Fibroblast of lung (primary cell): Measurements from ENCODE around the gene KCNMA1. TPM values are rescaled to one million over a fixed set of nuclear protein-coding genes. Genes with fewer than 3 reads are reported as not detected.

Experiments used
- DNase-seq, 2 donors: peaks; one replicate each; pipeline versions ENCODE4 v3.0.0 to v3.0.0-alpha.2; 2010; ENCODE audit warnings: low read depth in 2 of 2
- H2AFZ ChIP-seq: 2 replicates; pipeline ENCODE4 v1.5.1; 2012; ENCODE audit warnings: low read length, control low read depth, inconsistent platforms
- H3K27ac ChIP-seq: 2 replicates; pipeline ENCODE4 v1.5.1; 2011; ENCODE audit warnings: low read length, control low read depth; ENCODE audit not compliant: insufficient read depth
- H3K27me3 ChIP-seq: 2 replicates; pipeline ENCODE4 v1.5.1; 2011; ENCODE audit warnings: mild to moderate bottlenecking, low read length; ENCODE audit not compliant: control insufficient read depth, insufficient read depth
- H3K36me3 ChIP-seq: 2 replicates; pipeline ENCODE4 v1.5.1; 2011; ENCODE audit warnings: low read length; ENCODE audit not compliant: control insufficient read depth, insufficient read depth
- H3K4me1 ChIP-seq: 2 replicates; pipeline ENCODE4 v1.5.1; 2011; ENCODE audit warnings: low read length; ENCODE audit not compliant: control insufficient read depth, insufficient read depth; ENCODE audit errors: extremely low read depth
- H3K4me2 ChIP-seq: 2 replicates; pipeline ENCODE4 v1.5.1; 2011; ENCODE audit warnings: low read length, control low read depth; ENCODE audit not compliant: insufficient read depth; ENCODE audit errors: extremely low read depth
- H3K4me3 ChIP-seq, 4 experiments: fragments of 200-600 bp in 1 of 4; sonication (generic) in 1 of 4; replicated peaks in 1 of 4; 2 replicates each; pipeline ENCODE4 v1.5.1; 2011 to 2016; ENCODE audit warnings: low read length in 4 of 4, low read depth in 3 of 4, mild to moderate bottlenecking in 3 of 4, control low read depth in 2 of 4, inconsistent platforms in 1 of 4, mixed read lengths in 1 of 4; ENCODE audit not compliant: insufficient read depth in 1 of 4; ENCODE audit errors: control extremely low read depth in 1 of 4
- H3K79me2 ChIP-seq: 2 replicates; pipeline ENCODE4 v1.5.1; 2012; ENCODE audit warnings: mild to moderate bottlenecking, low read length, inconsistent platforms; ENCODE audit not compliant: control insufficient read depth, insufficient read depth
- H3K9ac ChIP-seq: 2 replicates; pipeline ENCODE4 v1.5.1; 2011; ENCODE audit warnings: mild to moderate bottlenecking, low read length, control low read depth; ENCODE audit not compliant: insufficient read depth
- H3K9me3 ChIP-seq: 2 replicates; pipeline ENCODE4 v1.5.1; 2012; ENCODE audit warnings: low read depth, low read length; ENCODE audit not compliant: control insufficient read depth, insufficient read depth
- H4K20me1 ChIP-seq: 2 replicates; pipeline ENCODE4 v1.5.1; 2011; ENCODE audit warnings: low read length; ENCODE audit not compliant: control insufficient read depth, insufficient read depth; ENCODE audit errors: extremely low read depth
- CTCF ChIP-seq, 2 donors: IDR thresholded peaks in 1 of 2; conservative IDR thresholded peaks in 1 of 2; 1 replicate in 1 of 2; 2 replicates in 1 of 2; pipeline ENCODE4 v1.5.1; 2011 to 2012; ENCODE audit warnings: low read length in 2 of 2, control low read depth in 1 of 2, inconsistent platforms in 1 of 2, low read depth in 1 of 2, mild to moderate bottlenecking in 1 of 2
- EZH2 ChIP-seq: IDR thresholded peaks from 2 replicates; pipeline ENCODE4 v1.5.1; 2012; ENCODE audit warnings: low read length, control low read depth, mild to moderate bottlenecking; ENCODE audit errors: missing control alignments
- polyA plus RNA-seq, 2 donors: library from polyadenylated mRNA; depleted of rRNA in 1 of 2; stranded (reverse) in 1 of 2; unstranded in 1 of 2; fragments of >200 nt; gene quantifications; 2 replicates each; pipeline ENCODE4 v1.2.1, GENCODE V29; 2011 to 2012; ENCODE audit warnings: missing spikeins in 1 of 2
- total RNA-seq: library from RNA; depleted of rRNA; stranded (reverse); fragments of >200 nt; gene quantifications from 2 replicates; pipeline ENCODE4 v1.2.1, GENCODE V29; 2014

Gene KCNMA1
- total and polyA plus RNA-seq, 2 donors (not counting 1 experiment from before 2014, with no cell fraction given), result 31.0 to 138 TPM

GRCh38 chr10:77552252-77552651 is 85.4 kb downstream of the KCNMA1 start:
- no peaks in the 10 kb centered on the region for H3K27me3 ChIP-seq
- no peaks in the 10 kb centered on the region for H3K9me3 ChIP-seq
- H3K36me3 ChIP-seq, result no peaks in the 10 kb centered on the region
- TF ChIP-seq CTCF (conservative IDR thresholded peaks at IDR 0.05 in 1 of 2, IDR thresholded peaks at IDR 0.05 in 1 of 2; ENCODE audit: low read depth in 1 of 2, low read length in 2 of 2) (no peak), EZH2 (no peak)
- H4K20me1 ChIP-seq, result no peaks in the 10 kb centered on the region
- H3K79me2 ChIP-seq, result no peaks in the 10 kb centered on the region
- DNase-seq, result peak in 1 of 2 donors; percentile 44
- no peak overlapping the region for H3K27ac ChIP-seq
- H3K9ac ChIP-seq, result no peak overlapping the region
- no peak overlapping the region for H3K4me2 ChIP-seq
- no peak overlapping the region for H3K4me3 ChIP-seq
- no peaks in the 10 kb centered on the region for H3K4me1 ChIP-seq
- no peak overlapping the region for H2AFZ ChIP-seq

- Histone ChIP-seq H4K20me1 (no peaks in the 10 kb centered on the region), H2AFZ (no peak overlapping the region)
- no peak for DNase-seq
Measured at GRCh38 chr10:77550378-77550777, 87.2 kb downstream of the KCNMA1 start.

GRCh38 chr10:77548671-77549070 is 88.9 kb downstream of the KCNMA1 start:
- no peak overlapping the region for H2AFZ ChIP-seq
- no peak for DNase-seq

More at GRCh38 chr10:77550378-77550777, 87.2 kb downstream of the KCNMA1 start:
- Histone ChIP-seq H3K9ac (no peak overlapping the region), H3K27me3 (no peaks in the 10 kb centered on the region), H3K4me1 (no peaks in the 10 kb centered on the region), H3K79me2 (no peaks in the 10 kb centered on the region), H3K36me3 (no peaks in the 10 kb centered on the region), H3K4me3 (no peak overlapping the region), H3K4me2 (no peak overlapping the region), H3K9me3 (no peaks in the 10 kb centered on the region), H3K27ac (no peak overlapping the region)
- TF ChIP-seq EZH2 (no peak), CTCF (conservative IDR thresholded peaks at IDR 0.05 in 1 of 2, IDR thresholded peaks at IDR 0.05 in 1 of 2; ENCODE audit: low read depth in 1 of 2, low read length in 2 of 2) (no peak)

More at GRCh38 chr10:77548671-77549070, 88.9 kb downstream of the KCNMA1 start:
- no peaks in the 10 kb centered on the region for H3K4me1 ChIP-seq
- H3K27me3 ChIP-seq, result no peaks in the 10 kb centered on the region
- no peaks in the 10 kb centered on the region for H3K9me3 ChIP-seq
- TF ChIP-seq EZH2 (no peak), CTCF (conservative IDR thresholded peaks at IDR 0.05 in 1 of 2, IDR thresholded peaks at IDR 0.05 in 1 of 2; ENCODE audit: low read depth in 1 of 2, low read length in 2 of 2) (no peak)
- H3K27ac ChIP-seq, result no peak overlapping the region
- no peaks in the 10 kb centered on the region for H3K79me2 ChIP-seq
- no peak overlapping the region for H3K9ac ChIP-seq
- no peak overlapping the region for H3K4me3 ChIP-seq
- H3K4me2 ChIP-seq, result no peak overlapping the region
- no peaks in the 10 kb centered on the region for H4K20me1 ChIP-seq
- H3K36me3 ChIP-seq, result no peaks in the 10 kb centered on the region
